GM18858 (cell line): ENCODE results near the gene TMEM272.

Source experiments
- ATAC-seq: cut with Tn5 transposase; IDR thresholded peaks from one replicate; pipeline ENCODE4 v1.9.1; 2021; ENCODE audit not compliant: unreplicated experiment

TMEM272 gene

GRCh38 chr13:51807041-51807440 is 37.9 kb downstream of the TMEM272 start:
- no peak for ATAC-seq

GRCh38 chr13:51806566-51806965 is 38.4 kb downstream of the TMEM272 start:
- no peak for ATAC-seq

DNA sequence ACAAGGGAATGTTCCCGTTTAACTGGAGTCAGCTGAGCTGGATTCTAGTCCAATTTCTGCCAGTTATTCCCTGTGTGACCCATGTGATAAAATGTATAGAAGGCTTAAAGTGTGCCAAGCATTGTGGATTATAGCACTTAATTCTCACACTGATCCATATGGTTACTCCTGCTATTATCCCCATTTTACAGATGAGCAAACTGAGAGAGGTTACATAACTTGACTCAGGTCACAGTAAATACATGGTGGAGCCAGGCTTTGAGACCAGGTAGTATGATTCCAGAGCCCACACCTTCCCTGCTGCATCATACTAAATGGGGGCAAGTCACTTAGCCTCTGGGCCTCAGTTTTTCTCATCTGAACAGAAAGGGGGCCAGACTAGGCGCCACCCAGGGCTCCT is 39.1 kb downstream of the TMEM272 start:
- ATAC-seq: no peak

DNA sequence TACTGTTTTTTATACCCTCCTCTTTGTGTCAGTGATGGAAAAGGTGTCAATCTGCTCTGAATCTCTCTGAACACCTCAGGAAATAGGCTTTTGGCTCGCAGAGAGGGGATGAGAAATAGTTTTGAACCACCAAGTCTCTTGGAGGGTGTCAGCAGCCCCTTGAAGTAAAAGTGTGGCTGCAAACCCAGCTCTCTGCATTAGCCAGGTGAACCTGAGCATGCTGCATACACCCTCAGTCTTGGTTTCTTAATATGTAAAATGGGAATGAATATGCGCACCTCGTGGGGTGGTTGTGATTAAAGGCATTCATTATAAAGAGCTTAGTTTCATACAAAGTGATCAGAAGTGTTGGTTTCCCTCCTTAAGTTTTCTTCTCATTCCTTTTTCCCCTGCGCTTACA is 39.7 kb downstream of the TMEM272 start:
- no peak for ATAC-seq

GRCh38 chr13:51804295-51805172 is 40.4 kb downstream of the TMEM272 start:
- no peak for ATAC-seq

DNA sequence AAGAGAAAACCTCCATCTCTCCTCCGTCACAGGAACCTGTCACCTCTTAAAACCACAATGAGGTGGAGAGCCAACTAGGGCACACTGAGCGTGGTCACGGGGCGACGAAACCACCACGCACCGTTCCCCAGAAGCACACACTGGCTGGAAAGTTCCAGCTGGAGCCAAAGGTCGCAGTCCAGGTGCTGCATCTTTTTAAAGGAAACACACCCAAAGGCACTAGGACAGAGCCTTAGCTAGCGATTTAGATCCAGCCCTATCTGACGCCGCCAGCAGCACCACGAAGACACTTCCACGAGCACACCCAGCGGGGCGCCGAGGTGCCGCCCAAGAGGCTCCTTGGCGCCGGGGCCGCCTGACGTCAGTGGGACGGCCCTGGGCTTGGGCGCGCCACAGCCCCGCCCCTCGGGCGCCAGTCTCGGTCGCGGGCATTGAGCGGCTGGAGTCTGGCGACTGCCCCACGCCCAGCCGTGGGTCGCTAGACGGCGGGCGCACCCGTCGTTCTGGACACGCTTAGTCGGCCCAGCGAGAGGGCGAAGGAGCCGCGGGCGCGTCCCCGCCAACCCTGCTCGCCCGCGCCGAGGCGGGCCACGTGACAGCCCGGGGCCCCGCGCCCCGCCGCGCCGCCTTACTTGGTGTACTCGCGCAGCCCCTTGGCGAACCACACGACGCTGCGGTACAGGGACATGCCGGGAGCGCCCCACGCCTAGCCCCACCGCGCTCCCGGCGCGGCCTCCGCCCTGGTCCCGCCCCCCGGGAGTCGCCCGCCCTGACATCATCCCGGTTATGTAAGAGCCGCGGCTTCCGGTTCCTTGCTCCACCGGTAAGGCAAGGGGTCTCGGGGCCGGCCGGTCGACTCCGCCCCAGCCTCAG is 41.3 kb downstream of the TMEM272 start, which contains the start of gene DHRS12:
TSS of gene DHRS12 (minus strand) at position 742 of the 873 bp plus-strand sequence. CDS start 4,504 bp downstream, outside the sequence.
- peak; percentile 67 for ATAC-seq

DNA sequence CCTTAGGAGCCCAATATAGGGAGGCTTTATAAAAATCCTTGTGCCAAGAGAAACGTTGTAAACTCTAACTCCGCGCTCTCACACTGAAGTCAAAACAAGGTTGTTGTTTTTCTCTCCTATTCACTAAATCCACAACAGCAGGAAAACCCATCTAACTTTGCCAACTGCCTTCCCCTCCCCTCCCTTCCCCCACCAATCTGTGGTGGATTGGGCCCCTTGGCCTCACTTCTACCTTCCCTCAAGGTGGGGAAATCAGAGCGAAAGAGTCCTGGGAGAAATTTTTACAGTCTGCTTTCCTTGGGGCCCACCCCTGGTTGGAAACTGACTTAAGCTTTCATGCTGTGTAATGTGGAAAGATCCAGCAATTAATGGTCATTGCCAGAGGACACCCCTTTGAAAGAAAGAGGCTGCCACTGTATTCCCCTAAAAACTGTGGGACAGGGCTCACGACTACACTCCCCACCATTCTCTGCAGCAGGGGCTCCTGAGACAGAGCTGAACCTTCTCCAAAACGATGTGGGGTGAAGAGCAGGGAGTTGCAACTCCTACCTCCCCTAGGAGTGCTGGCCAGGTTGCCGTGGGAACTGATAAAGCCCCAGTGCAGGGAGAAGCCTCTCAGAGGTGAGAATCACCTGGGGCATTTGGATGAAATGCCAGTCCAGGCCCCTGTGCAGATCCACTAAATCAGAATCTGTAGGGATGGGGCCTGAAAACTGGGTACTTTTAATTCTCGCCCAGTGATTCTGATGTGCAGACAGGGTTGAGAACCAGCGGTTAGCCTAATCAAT is 42.2 kb downstream of the TMEM272 start:
- no peak for ATAC-seq

- ATAC-seq: no peak
Observed at GRCh38 chr13:51801631-51802099, 43.3 kb downstream of the TMEM272 start.

DNA sequence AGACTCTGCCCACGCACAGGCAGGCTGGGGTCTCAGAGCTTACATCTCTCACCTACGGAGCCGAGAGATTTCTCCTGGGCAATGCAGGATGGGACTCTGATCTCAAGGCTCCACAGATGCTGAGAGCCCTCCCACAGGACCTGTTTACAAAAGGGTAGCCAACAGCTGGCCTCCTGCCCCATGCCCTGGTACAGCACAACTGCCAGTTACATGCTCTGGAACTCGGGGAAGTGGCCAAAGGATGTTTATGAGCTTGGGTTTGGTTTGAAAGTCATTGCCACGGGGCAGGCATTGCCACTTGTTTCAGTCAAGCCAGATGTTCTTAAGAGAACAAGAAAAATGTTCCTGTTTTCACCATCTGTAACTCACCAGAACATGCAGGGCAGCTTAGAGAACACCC is 44.5 kb downstream of the TMEM272 start:
- no peak for ATAC-seq

- ATAC-seq: no peak
Observed at GRCh38 chr13:51799261-51799660, 45.7 kb downstream of the TMEM272 start.

DNA sequence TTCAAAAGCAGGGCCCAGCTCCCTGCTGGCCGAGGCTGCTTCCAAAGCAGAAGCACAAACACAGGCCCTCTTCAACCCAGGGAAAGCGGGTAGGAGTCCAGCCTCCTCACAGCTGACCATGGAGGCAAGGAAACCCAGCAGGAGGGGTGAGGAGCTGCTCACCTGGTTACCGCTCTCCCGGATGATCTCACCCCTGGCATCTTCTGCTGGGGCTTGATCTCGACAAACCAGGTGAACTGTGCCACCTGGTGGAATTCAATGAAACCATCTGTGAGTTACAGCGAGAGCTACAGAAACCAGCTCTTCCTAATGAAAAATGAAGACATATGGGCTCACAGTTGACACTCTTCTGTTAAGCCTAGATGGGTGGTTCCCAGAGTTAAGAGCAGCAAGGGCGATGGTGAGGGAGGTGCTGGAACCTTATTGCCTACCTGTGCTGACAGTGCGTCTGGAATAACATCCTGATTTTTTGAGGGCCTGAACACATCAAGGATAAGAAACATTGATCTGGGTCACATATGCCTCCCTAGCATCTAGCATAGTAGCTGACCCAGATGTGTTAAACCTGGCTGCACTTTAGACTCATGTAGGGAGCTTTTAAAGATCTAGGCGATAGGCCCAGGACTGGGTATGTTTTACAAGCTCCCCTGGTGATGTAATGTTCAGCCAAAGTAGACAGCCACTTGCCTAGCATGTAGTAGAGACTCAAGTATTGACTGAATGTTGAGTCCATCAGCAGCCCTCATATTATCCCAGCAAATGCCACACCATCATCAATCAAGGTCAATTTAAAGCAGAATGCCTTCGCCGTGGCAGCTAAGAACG is 47.1 kb downstream of the TMEM272 start:
- ATAC-seq: peak; percentile 40

GRCh38 chr13:51796546-51796945 is 48.4 kb downstream of the TMEM272 start:
- ATAC-seq: no peak

DNA sequence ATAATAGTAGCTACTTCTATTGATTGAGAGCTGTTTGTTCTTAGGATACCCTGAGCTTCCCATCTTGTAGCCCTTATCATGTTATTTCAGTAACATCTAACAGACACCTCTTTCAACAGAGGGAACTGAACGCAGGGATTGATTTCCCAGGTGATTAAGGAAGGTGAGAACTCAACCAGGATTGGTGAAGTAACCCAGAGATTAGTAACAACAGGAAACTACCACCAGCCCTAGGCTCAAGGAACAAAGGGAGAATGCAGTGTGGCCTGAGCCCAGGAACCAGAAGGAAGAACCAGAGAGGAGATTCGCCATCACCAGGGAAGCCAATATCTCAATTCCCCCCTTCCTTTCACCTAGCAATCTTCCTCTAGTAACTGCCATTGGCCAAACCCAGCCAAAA is 49.6 kb downstream of the TMEM272 start:
- ATAC-seq: no peak

GRCh38 chr13:51794964-51795363 is 50.0 kb downstream of the TMEM272 start:
- ATAC-seq: no peak

DNA sequence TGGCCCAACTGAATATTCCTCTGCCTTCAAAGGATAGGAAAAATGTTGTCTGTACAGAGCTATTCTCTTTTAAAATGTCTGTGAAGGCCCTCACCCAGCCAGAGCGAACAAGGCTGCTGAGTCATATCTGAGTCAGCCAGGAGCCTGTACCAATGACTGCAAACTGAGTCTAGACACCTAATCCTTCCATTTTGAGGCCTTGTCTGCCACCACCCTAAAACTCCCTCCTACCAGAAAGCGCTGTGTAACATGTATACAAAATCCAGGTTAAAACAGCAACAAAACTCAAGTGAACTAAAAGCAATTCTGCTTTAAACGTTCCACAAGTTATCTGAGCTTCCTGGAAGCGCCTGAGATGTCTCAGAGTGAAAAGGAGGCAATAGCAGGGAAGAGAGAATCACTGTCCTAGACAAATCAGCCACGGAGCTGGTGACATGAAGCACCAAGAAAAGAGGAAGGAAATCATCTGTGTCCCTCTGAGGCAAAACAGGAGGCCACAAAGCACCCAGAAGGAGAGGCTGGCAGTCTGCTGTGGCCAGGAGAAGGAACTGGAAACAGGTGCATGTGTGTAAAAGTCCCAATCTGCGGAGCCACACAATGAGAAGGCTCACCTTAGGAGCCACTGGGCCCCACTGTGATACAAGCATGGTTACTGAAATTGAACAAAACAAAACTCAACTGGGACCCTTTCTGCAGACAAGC is 51.3 kb downstream of the TMEM272 start:
- ATAC-seq: peak; percentile 56

GRCh38 chr13:51786425-51787265 is 58.3 kb downstream of the TMEM272 start:
- no peak for ATAC-seq

- no peak for ATAC-seq
Observed at GRCh38 chr13:51785712-51786424, 59.1 kb downstream of the TMEM272 start.

GRCh38 chr13:51784097-51784496 is 60.9 kb downstream of the TMEM272 start:
- no peak for ATAC-seq
